K562 (cell line): ENCODE measurements around the gene GALK2. TPM values are rescaled to one million over a fixed set of nuclear protein-coding genes. Genes with fewer than 3 reads are reported as not detected.
A peak's percentile ranks its signal among the peaks of the same experiment; 100 is the strongest.

Experiments used
- ATAC-seq: fragments of 200-7000 bp; cut with Tn5 transposase; 3 replicates; pipeline ENCODE4 v1.9.1; 2020; ENCODE audit warnings: moderate library complexity
- BruUV-seq: library from RNA; stranded (reverse); fragments of 400-500 nt; replicated peaks from 2 replicates; lab custom pipeline; 2021; lab: Mats Ljungman, UMichigan
- CTCF ChIA-PET: fragments of 300-600 bp; formaldehyde crosslinking; extraction: SDS; loops from one replicate; lab custom pipeline; 2021; ENCODE audit warnings: low intra/inter-chr PET ratio; lab: Yijun Ruan, JAX
- POLR2A ChIA-PET: fragments of 300-600, 350-650 bp; sonication (Branson Sonifier 250); formaldehyde crosslinking; extraction: SDS; loops from one replicate; lab custom pipeline; 2021; ENCODE audit warnings: antibody characterized with exemption, inconsistent platforms; lab: Yijun Ruan, JAX
- DNase-seq, 4 experiments: peaks; one replicate each; pipeline versions ENCODE4 v3.0.0 to v3.0.0-alpha.2; 2011 to 2018; ENCODE audit warnings: low spot score in 3 of 4, mixed read lengths in 3 of 4; ENCODE audit errors: extremely low read depth in 1 of 4
- FAIRE-seq: peaks from 2 replicates; lab custom pipeline; 2011; peaks lifted over from hg19 to GRCh38; lab: Jason Lieb, UNC
- H2AFZ ChIP-seq: 2 replicates; pipeline ENCODE4 v1.6.0; 2011; ENCODE audit warnings: low read depth, low read length, control low read depth, inconsistent platforms
- H3K27ac ChIP-seq: fragments of 200-600 bp; 3 replicates; pipeline ENCODE4 v1.8.0; 2011; ENCODE audit warnings: low read depth, mild to moderate bottlenecking, control low read depth, inconsistent platforms, low read length, moderate library complexity, mixed read lengths; ENCODE audit errors: extremely low read depth
- H3K27me3 ChIP-seq, 2 experiments: fragments of 300-600 bp in 1 of 2; 2 replicates in 1 of 2; 3 replicates in 1 of 2; pipeline versions ENCODE4 v1.6.0 to v1.8.0; 2011; ENCODE audit warnings: inconsistent platforms in 2 of 2, low read length in 2 of 2, mild to moderate bottlenecking in 1 of 2, mixed read lengths in 1 of 2, moderate library complexity in 1 of 2; ENCODE audit not compliant: control insufficient read depth in 2 of 2, insufficient read depth in 2 of 2
- H3K36me3 ChIP-seq: fragments of 300-600 bp; 3 replicates; pipeline ENCODE4 v1.8.0; 2011; ENCODE audit warnings: mild to moderate bottlenecking, low read length, inconsistent platforms; ENCODE audit not compliant: control insufficient read depth, insufficient read depth
- H3K4me1 ChIP-seq, 2 experiments: fragments of 200-600 bp in 1 of 2; replicated peaks in 1 of 2; 2 replicates in 1 of 2; 3 replicates in 1 of 2; pipeline versions ENCODE4 v1.5.1 to v1.8.0; 2011; ENCODE audit warnings: inconsistent platforms in 2 of 2, low read length in 2 of 2, mild to moderate bottlenecking in 1 of 2, mixed read lengths in 1 of 2, moderate library complexity in 1 of 2; ENCODE audit not compliant: control insufficient read depth in 2 of 2, insufficient read depth in 2 of 2
- H3K4me2 ChIP-seq: 2 replicates; pipeline ENCODE4 v1.6.1; 2011; ENCODE audit warnings: low read length, control low read depth, inconsistent platforms, mixed read lengths; ENCODE audit not compliant: insufficient read depth
- H3K4me3 ChIP-seq: fragments of 200-600 bp; sonication (generic), shearing (Covaris generic); 2 replicates; pipeline ENCODE4 v1.5.1; 2016; ENCODE audit warnings: control low read depth, inconsistent platforms
- H3K79me2 ChIP-seq: fragments of 200-600 bp; 3 replicates; pipeline ENCODE4 v1.8.0; 2011; ENCODE audit warnings: low read length, inconsistent platforms; ENCODE audit not compliant: control insufficient read depth, insufficient read depth
- H3K9ac ChIP-seq, 2 experiments: 2 replicates each; pipeline versions ENCODE4 v1.6.0 to v1.6.1; 2011; ENCODE audit warnings: low read depth in 2 of 2, low read length in 2 of 2, control low read depth in 1 of 2, inconsistent platforms in 1 of 2, mild to moderate bottlenecking in 1 of 2, mixed read lengths in 1 of 2; ENCODE audit not compliant: insufficient read depth in 1 of 2
- H3K9me1 ChIP-seq: one replicate; pipeline ENCODE4 v1.6.0; 2011; ENCODE audit warnings: inconsistent platforms, mild to moderate bottlenecking, low read length, moderate library complexity; ENCODE audit not compliant: control insufficient read depth, insufficient read depth
- H3K9me3 ChIP-seq: replicated peaks from 2 replicates; pipeline ENCODE4 v1.5.1; 2011; ENCODE audit warnings: low read depth, low read length, inconsistent platforms; ENCODE audit not compliant: control insufficient read depth, insufficient read depth
- H4K20me1 ChIP-seq: replicated peaks from 2 replicates; pipeline ENCODE4 v1.6.1; 2011; ENCODE audit warnings: low read length, inconsistent platforms, mixed read lengths; ENCODE audit not compliant: control insufficient read depth, insufficient read depth
- FOSL1 ChIP-seq: fragments of 200-800 bp; sonication (Bioruptor generic); conservative IDR thresholded peaks from 2 replicates; pipeline ENCODE4 v1.6.1; 2016; ENCODE audit warnings: missing genetic modification characterization, missing compliant biosample characterization
- KLF1 ChIP-seq: fragments of 450-650 bp; IDR thresholded peaks from 2 replicates; pipeline ENCODE4 v1.6.1; 2016; ENCODE audit warnings: missing genetic modification characterization, missing compliant biosample characterization
- MCM7 ChIP-seq, 2 experiments: fragments of 450-650 bp; IDR thresholded peaks; 2 replicates each; pipeline ENCODE4 v1.6.1; 2016 to 2018
- POLR2H ChIP-seq: IDR thresholded peaks from 2 replicates; pipeline ENCODE4 v1.6.1; 2016; ENCODE audit warnings: missing genetic modification characterization, low read depth, mild to moderate bottlenecking, control low read depth, missing compliant biosample characterization, moderate library complexity
- SMAD3 ChIP-seq: fragments of 450-650 bp; formaldehyde crosslinking; conservative IDR thresholded peaks from 2 replicates; pipeline ENCODE4 v1.4.0; 2020; ENCODE audit warnings: mild to moderate bottlenecking
- ZC3H11A ChIP-seq: IDR thresholded peaks from 2 replicates; pipeline ENCODE4 v1.6.1; 2012; ENCODE audit warnings: low read depth, low read length, improper control_type of control experiment
- WGBS: fragments of 100-300 bp; shearing (Covaris generic); methylation state at CpG from one replicate; pipeline ENCODE4 v1.1.6; 2016; ENCODE audit warnings: low coverage, mixed read lengths; ENCODE audit not compliant: insufficient coverage; ENCODE audit errors: missing lambda C conversion rate; 5-methylcytosine and 5-hydroxymethylcytosine counted together
- in situ Hi-C: fragments of 300-500 bp; cut with MboI; formaldehyde crosslinking; loops from 4 replicates; pipeline ENCODE4 v1.15.0; 2018; ENCODE audit warnings: inconsistent platforms, mixed read lengths
- intact Hi-C: fragments of 100-400 bp; cut with micrococcal nuclease; formaldehyde crosslinking; loops from 2 replicates; pipeline ENCODE4 v1.14.2; 2022
- polyA plus RNA-seq, 8 experiments: library from polyadenylated mRNA; depleted of rRNA in 4 of 8; stranded (reverse) in 5 of 8; unstranded in 3 of 8; fragments of >200 nt; fragmentation: Nextera tagmentation in 2 of 8; fragmentation: Illumina TruSeq in 1 of 8; extraction: Ambion mirVana in 2 of 8; extraction: Trizol in 1 of 8; gene quantifications; 2 replicates each; pipeline versions ENCODE4 v1.2.1 to v1.2.3, GENCODE V29; 2011 to 2014; ENCODE audit warnings: inconsistent platforms in 1 of 8, missing spikeins in 1 of 8
- total RNA-seq, 7 experiments: library from RNA; depleted of rRNA in 6 of 7; stranded (reverse); fragments of >200 nt in 6 of 7; fragmentation: Illumina TruSeq in 2 of 7; extraction: Trizol in 2 of 7; gene quantifications; 2 replicates each; pipeline versions ENCODE4 v1.2.1 to v1.2.3, GENCODE V29; 2011 to 2021; ENCODE audit warnings: low replicate concordance in 1 of 7
- TF ChIP-seq, protein P1 (sequence below): fragments of 450-650 bp; formaldehyde crosslinking; IDR thresholded peaks from 2 replicates; pipeline ENCODE4 v1.4.0; 2022; ENCODE audit warnings: missing genetic modification characterization

Gene GALK2
- total and polyA plus RNA-seq, 9 of the 15 experiments (the other 6 are each of a cell fraction or from before 2014, with no cell fraction given), result 32.8 to 82.0 (median 54.4) TPM

DNA sequence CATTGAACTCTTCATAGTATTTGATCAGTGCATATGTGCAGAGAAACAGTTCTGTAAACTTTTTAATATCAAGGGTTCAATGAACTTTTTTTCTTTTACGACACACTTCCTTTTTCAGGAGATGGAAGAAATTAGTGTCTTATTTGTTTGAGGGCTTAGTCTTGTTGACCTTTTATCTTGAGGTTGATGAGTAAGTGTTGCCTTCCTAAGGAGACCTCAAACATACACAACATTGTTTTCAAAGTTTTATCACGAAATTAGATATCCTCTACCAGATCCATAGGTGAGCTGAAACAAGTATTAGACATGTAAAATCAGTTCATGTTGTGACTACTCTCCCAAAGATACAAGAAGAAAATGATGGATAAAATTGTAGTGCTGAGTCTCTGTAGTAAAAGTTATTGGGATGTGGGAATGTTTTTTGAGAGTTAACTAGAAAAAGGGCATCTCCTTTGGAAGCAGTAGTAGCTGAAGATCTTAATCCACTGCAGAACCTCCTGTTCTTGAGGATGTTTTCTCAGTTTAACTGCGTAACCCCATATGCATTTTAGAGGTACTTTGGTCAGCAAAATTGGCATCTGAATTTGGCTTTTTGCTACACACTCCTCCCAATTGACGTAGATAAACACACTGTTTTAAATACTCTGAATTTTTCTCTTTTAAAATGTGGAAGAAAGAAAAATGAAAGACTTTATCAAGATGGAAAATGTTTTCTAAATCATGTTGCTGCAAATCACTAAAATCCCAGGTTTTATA, 116.8 kb downstream of the GALK2 start:
- Histone ChIP-seq H3K9me1 (no peaks in the 10 kb centered on the region), H3K4me3 (no peak overlapping the region), H4K20me1 (no peaks in the 10 kb centered on the region), H3K9ac (no peak overlapping the region), H3K9me3 (no peaks in the 10 kb centered on the region), H3K4me2 (no peak overlapping the region), H3K36me3 (peaks cover 85% of the 10 kb centered on the region), H3K79me2 (no peaks in the 10 kb centered on the region), H3K27ac (no peak overlapping the region), H3K27me3 (no peaks in the 10 kb centered on the region), H3K4me1 (no peaks in the 10 kb centered on the region), H2AFZ (no peak overlapping the region)
- no TSS peak for BruUV-seq
- no peak for DNase-seq
- intact Hi-C loops, result no loop called here
- POLR2A ChIA-PET, result no interaction called here
- in situ Hi-C loops, result no loop called here
- no peak for ATAC-seq
- 73% methylated on average over 4 of the region's 4 CpGs for WGBS
- FAIRE-seq, result peak; percentile 35
- CTCF ChIA-PET, result no interaction called here
- TF ChIP-seq SMAD3 (CRISPR knock-in tag) (no peak), ZC3H11A (no peak), MCM7 (IDR thresholded peaks at IDR 0.05) (no peak), KLF1 (tag) (no peak), FOSL1 (tag) (peak; percentile 78), POLR2H (tag) (no peak)
- TF ChIP-seq, protein P1, sequence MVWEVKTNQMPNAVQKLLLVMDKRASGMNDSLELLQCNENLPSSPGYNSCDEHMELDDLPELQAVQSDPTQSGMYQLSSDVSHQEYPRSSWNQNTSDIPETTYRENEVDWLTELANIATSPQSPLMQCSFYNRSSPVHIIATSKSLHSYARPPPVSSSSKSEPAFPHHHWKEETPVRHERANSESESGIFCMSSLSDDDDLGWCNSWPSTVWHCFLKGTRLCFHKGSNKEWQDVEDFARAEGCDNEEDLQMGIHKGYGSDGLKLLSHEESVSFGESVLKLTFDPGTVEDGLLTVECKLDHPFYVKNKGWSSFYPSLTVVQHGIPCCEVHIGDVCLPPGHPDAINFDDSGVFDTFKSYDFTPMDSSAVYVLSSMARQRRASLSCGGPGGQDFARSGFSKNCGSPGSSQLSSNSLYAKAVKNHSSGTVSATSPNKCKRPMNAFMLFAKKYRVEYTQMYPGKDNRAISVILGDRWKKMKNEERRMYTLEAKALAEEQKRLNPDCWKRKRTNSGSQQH, result no peak
